SK-N-DZ (cell line): ENCODE results near the gene FBXL19.

Source experiments
- DNase-seq: peaks from one replicate; pipeline ENCODE4 v3.0.0-alpha.2; 2015; ENCODE audit warnings: low spot score
- small RNA-seq, 2 experiments: library from RNA; depleted of rRNA; stranded (forward); fragments of <200 nt; gene quantifications; one replicate each; pipeline ENCODE3, GENCODE V24; 2014

FBXL19 gene

DNA sequence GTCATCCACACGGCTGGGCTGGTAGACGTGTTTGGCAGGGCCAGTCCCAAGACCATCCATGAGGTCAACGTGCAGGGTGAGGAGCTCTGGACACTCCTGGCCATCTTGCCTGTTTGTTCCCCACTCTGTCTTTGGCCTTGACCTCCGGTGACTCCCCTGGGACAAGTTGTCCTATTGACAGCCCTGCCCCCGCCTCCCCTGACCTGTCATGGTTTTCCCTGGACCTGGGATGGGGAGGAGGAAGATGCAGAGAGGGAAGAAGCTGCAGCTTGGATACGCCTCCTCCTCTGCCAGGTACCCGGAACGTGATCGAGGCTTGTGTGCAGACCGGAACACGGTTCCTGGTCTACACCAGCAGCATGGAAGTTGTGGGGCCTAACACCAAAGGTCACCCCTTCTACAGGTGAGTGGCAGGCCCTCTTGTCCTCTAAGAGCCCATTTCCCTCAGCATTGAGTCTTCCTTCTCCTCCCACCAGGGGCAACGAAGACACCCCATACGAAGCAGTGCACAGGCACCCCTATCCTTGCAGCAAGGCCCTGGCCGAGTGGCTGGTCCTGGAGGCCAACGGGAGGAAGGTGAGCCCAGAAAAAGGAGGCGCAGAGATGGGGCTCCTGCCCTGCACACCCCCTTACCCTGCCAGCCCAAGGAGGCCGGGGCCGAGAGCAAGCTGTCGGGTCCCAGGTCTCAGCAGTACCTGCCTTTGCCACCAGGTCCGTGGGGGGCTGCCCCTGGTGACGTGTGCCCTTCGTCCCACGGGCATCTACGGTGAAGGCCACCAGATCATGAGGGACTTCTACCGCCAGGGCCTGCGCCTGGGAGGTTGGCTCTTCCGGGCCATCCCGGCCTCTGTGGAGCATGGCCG, 63.0 kb downstream of the FBXL19 start:
- DNase-seq = no peak

GRCh38 chr16:30987581-30988190, 64.3 kb downstream of the FBXL19 start:
- DNase-seq = no peak

DNA sequence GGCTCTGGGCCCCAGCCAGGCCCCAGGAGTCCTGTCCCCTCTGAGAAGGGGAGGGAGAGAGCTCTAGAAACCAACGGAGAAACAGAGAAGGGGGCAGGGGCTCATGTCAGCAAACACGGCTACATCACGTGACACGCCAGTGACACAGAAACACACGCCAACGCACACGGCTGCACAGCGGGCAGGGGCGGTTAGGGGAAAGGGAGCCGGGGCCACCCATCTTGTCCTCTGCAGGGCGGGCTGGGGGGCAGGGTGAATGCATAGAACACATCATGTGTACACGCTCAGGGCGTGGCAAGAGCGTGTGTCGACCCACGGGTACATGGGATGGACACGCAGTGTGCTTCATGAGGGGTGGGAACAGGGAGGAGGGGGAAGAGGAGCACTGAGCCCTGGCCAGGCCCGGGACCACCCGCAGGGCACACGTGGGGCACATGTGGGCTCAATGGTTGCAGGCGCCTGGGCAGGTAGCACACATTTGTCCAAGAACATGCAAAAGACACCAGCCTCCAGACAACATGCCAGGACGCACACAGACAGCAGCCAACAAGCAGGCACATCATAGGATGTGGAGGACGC, 66.2 kb downstream of the FBXL19 start:
- DNase-seq = no peak

DNA sequence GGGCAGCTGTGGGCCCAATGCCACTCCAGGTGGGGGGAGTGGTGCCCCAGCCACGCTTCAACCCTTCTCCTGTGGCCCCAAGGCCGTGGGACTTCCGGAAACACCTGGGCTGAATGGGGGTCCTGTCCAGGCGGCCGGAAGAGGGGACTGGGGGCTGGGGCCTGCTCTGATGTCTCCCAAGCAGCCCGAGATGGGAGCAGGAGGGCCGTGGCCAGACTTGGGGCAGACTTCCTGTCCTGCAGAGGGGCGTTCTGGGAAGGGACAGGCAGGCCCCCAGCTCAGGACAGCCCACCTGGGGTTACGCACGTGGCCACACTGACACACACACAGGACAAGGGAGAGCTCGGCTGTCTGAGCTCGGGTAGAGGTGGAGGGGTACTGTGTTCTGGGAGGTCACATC, 66.7 kb downstream of the FBXL19 start:
- no peak for DNase-seq

GRCh38 chr16:30991052-30991451, 67.7 kb downstream of the FBXL19 start:
- DNase-seq = no peak

GRCh38 chr16:30992276-30992780, 69.0 kb downstream of the FBXL19 start:
- DNase-seq = no peak

GRCh38 chr16:30992931-30993816, 69.8 kb downstream of the FBXL19 start:
- no peak for DNase-seq

GRCh38 chr16:30995927-30996323, 72.6 kb downstream of the FBXL19 start:
- no peak for DNase-seq

- DNase-seq = no peak
Measured at GRCh38 chr16:30996324-30996984, 73.1 kb downstream of the FBXL19 start.

GRCh38 chr16:30996985-30997724, 73.8 kb downstream of the FBXL19 start:
- DNase-seq = no peak

DNA sequence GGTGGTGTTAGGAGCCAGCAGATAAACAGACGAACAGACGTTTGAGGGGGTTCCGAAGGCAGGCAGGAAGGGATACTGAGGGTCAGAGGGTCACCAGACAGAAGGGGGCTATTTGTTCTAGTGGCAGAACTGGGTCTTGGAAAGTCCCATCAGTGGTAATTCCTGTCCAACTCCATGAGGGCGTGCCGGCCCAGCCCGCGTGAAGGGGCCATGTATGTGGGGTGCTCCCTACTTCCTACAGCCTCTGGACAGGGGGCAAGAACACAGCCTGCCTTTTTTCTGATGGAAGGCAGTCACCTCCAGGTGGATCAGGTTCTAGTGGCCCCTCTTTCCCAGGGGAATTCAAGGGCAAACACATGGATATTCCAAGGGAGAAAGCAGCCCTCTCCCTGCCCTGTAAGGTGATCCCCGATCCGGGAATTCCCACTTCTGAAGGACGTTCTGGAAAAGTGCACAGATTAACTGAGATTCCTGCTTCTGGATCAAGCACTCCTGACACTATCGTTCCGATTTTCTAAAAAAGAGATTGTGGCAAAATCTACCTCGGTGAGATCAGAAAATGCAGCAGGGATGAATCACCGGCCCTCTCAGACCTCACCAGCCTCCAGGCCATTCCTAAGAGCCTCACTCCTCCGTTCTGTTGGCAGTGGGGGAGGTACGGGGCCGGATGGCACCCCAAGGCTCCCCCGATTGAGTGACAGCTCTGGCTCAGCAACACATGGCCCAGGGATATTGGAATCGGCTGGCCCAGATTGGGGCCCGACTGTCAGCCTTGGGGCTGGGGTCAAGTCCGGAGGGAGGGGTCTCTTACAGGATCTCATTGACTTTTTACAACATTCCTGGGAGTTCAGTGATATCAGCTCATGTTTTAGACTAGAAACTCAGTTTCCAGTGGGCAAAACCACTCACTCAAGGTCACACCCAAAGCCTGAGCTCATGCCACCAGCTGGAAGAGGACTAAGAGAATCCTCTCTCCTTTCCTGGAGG, 74.6 kb downstream of the FBXL19 start:
- no peak for DNase-seq

Small RNA genes lying within 50 kb of the gene (small RNA-seq; reads per million reads assigned to genes)
- 0 reads per million in 2 experiments for gene AC135048.1
- 0 reads per million in 2 experiments for gene MIR4519
- gene MIR762 = 0 reads per million in 2 experiments
